K562 (cell line): ENCODE measurements around the gene ZNF487. TPM values are rescaled to one million over a fixed set of nuclear protein-coding genes. Genes with fewer than 3 reads are reported as not detected.

ENCODE experiments used
- ATF7 ChIP-seq: fragments of 450-650 bp; IDR thresholded peaks from 2 replicates; pipeline ENCODE4 v1.7.1; 2014; ENCODE audit warnings: mild to moderate bottlenecking, moderate library complexity
- HDAC6 ChIP-seq: IDR thresholded peaks from 2 replicates; pipeline ENCODE4 v1.6.1; 2012; ENCODE audit warnings: low read depth, mild to moderate bottlenecking, control low read depth, inconsistent platforms, low read length, moderate library complexity
- HDAC8 ChIP-seq: fragments of 450-650 bp; IDR thresholded peaks from 2 replicates; pipeline ENCODE4 v1.6.1; 2016; ENCODE audit warnings: mild to moderate bottlenecking, missing genetic modification characterization, moderate library complexity, missing compliant biosample characterization
- L3MBTL2 ChIP-seq: fragments of 450-650 bp; IDR thresholded peaks from 2 replicates; pipeline ENCODE4 v1.6.1; 2016; ENCODE audit warnings: mild to moderate bottlenecking, moderate library complexity
- MIER1 ChIP-seq: fragments of 450-650 bp; IDR thresholded peaks from 2 replicates; pipeline ENCODE4 v1.6.1; 2016; ENCODE audit warnings: antibody characterized with exemption, mild to moderate bottlenecking, low read depth
- NEUROD1 ChIP-seq: fragments of 150-350 bp; IDR thresholded peaks from 2 replicates; pipeline ENCODE4 v1.6.1; 2014; ENCODE audit warnings: borderline replicate concordance, low read length, low read depth; ENCODE audit not compliant: partially characterized antibody
- YBX1 ChIP-seq: fragments of 450-650 bp; IDR thresholded peaks from 2 replicates; pipeline ENCODE4 v1.7.1; 2016; ENCODE audit warnings: mild to moderate bottlenecking
- ZNF551 ChIP-seq: fragments of 250-450 bp; sonication (Bioruptor Pico); IDR thresholded peaks from 2 replicates; pipeline ENCODE4 v1.5.0; 2021; ENCODE audit warnings: mild to moderate bottlenecking, moderate library complexity
- polyA plus RNA-seq, 8 experiments: library from polyadenylated mRNA; depleted of rRNA in 4 of 8; stranded (reverse) in 5 of 8; unstranded in 3 of 8; fragments of >200 nt; fragmentation: Nextera tagmentation in 2 of 8; fragmentation: Illumina TruSeq in 1 of 8; extraction: Ambion mirVana in 2 of 8; extraction: Trizol in 1 of 8; gene quantifications; 2 replicates each; pipeline versions ENCODE4 v1.2.1 to v1.2.3, GENCODE V29; 2011 to 2014; ENCODE audit warnings: inconsistent platforms in 1 of 8, missing spikeins in 1 of 8
- total RNA-seq, 7 experiments: library from RNA; depleted of rRNA in 6 of 7; stranded (reverse); fragments of >200 nt in 6 of 7; fragmentation: Illumina TruSeq in 2 of 7; extraction: Trizol in 2 of 7; gene quantifications; 2 replicates each; pipeline versions ENCODE4 v1.2.1 to v1.2.3, GENCODE V29; 2011 to 2021; ENCODE audit warnings: low replicate concordance in 1 of 7
- TF ChIP-seq, protein P1 (sequence below): fragments of 250-450 bp; sonication (Bioruptor Pico); IDR thresholded peaks from 2 replicates; pipeline ENCODE4 v1.9.0; 2021; ENCODE audit warnings: mild to moderate bottlenecking, inconsistent platforms
- TF ChIP-seq, protein P2 (sequence below): sonication (generic); formaldehyde crosslinking; IDR thresholded peaks from 2 replicates; pipeline ENCODE4 v1.8.0; 2023; ENCODE audit warnings: mild to moderate bottlenecking, missing genetic modification reagents
- TF ChIP-seq, protein P3 (sequence below): sonication (generic); formaldehyde crosslinking; IDR thresholded peaks from 2 replicates; pipeline ENCODE4 v1.8.0; 2022; ENCODE audit warnings: mild to moderate bottlenecking, missing genetic modification reagents
- TF ChIP-seq, protein P4 (sequence below), 3 experiments: fragments of 200-800 bp in 1 of 3; sonication (Bioruptor generic) in 1 of 3; sonication (generic) in 1 of 3; formaldehyde crosslinking in 1 of 3; IDR thresholded peaks; 2 replicates each; pipeline versions ENCODE4 v1.6.1 to v1.8.0; 2016 to 2022; ENCODE audit warnings: mild to moderate bottlenecking in 2 of 3, missing compliant biosample characterization in 2 of 3, missing genetic modification characterization in 2 of 3, missing genetic modification reagents in 1 of 3
- TF ChIP-seq, protein P5 (sequence below): sonication (generic); formaldehyde crosslinking; IDR thresholded peaks from 2 replicates; pipeline ENCODE4 v1.8.1; 2023; ENCODE audit warnings: mild to moderate bottlenecking, missing genetic modification reagents
- TF ChIP-seq, protein P6 (sequence below): fragments of 250-450 bp; sonication (Bioruptor Pico); IDR thresholded peaks from 2 replicates; pipeline ENCODE4 v1.5.0; 2020; ENCODE audit warnings: mild to moderate bottlenecking

The ZNF487 gene
- total and polyA plus RNA-seq, 9 of the 15 experiments (the other 6 are each of a cell fraction or from before 2014, with no cell fraction given), result 1.9 to 6.5 (median 4.2) TPM

DNA sequence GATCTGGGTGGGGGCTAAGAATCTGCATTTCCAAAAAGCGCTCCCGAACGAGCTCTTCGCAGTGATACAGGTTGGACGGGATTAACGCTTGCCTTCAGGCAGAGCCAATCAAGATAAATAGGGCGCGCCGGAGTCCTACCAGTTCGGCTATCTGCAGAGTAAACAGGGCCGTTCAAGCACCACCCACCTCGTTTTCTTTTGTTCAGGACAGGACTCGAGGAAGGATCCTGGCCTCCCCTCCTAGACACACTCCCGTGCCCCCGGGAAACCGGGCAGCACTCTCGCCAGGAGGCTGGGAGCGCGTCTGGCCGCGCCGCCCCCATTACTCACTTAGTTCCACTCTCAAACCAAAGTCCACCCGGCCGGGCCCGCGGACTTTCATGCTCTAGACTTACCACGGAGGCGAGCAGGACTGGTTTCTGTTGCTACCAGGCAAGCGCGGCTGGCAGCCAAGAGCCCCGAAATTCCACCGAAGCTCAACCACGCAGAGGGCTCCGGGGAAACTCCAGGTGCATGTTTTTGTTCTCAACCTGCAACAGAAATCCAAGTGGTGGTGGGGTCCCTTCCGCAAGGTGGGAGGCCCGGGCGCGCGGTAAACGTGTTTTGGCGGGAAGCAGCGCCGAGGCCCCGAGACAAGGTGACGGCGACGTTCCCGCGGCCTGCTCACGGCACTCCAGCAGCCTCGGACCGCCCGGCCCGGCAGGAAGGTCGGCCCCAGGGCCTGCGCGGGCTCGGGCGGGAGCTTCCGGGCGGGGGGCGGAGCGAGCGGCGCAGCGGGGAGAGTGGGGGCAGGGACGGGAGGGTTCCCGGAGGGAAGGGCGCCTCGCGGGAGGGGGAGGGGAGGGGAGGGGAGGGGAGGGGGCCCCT is 40.6 kb upstream of the ZNF487 start (continued):
- TF ChIP-seq, protein P1, sequence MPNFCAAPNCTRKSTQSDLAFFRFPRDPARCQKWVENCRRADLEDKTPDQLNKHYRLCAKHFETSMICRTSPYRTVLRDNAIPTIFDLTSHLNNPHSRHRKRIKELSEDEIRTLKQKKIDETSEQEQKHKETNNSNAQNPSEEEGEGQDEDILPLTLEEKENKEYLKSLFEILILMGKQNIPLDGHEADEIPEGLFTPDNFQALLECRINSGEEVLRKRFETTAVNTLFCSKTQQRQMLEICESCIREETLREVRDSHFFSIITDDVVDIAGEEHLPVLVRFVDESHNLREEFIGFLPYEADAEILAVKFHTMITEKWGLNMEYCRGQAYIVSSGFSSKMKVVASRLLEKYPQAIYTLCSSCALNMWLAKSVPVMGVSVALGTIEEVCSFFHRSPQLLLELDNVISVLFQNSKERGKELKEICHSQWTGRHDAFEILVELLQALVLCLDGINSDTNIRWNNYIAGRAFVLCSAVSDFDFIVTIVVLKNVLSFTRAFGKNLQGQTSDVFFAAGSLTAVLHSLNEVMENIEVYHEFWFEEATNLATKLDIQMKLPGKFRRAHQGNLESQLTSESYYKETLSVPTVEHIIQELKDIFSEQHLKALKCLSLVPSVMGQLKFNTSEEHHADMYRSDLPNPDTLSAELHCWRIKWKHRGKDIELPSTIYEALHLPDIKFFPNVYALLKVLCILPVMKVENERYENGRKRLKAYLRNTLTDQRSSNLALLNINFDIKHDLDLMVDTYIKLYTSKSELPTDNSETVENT, result 0 out of 2 replicates have a peak, but pooled peaks have one; percentile 23
- TF ChIP-seq, protein P2, sequence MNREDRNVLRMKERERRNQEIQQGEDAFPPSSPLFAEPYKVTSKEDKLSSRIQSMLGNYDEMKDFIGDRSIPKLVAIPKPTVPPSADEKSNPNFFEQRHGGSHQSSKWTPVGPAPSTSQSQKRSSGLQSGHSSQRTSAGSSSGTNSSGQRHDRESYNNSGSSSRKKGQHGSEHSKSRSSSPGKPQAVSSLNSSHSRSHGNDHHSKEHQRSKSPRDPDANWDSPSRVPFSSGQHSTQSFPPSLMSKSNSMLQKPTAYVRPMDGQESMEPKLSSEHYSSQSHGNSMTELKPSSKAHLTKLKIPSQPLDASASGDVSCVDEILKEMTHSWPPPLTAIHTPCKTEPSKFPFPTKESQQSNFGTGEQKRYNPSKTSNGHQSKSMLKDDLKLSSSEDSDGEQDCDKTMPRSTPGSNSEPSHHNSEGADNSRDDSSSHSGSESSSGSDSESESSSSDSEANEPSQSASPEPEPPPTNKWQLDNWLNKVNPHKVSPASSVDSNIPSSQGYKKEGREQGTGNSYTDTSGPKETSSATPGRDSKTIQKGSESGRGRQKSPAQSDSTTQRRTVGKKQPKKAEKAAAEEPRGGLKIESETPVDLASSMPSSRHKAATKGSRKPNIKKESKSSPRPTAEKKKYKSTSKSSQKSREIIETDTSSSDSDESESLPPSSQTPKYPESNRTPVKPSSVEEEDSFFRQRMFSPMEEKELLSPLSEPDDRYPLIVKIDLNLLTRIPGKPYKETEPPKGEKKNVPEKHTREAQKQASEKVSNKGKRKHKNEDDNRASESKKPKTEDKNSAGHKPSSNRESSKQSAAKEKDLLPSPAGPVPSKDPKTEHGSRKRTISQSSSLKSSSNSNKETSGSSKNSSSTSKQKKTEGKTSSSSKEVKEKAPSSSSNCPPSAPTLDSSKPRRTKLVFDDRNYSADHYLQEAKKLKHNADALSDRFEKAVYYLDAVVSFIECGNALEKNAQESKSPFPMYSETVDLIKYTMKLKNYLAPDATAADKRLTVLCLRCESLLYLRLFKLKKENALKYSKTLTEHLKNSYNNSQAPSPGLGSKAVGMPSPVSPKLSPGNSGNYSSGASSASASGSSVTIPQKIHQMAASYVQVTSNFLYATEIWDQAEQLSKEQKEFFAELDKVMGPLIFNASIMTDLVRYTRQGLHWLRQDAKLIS (CRISPR knock-in tag), result peak; percentile 90
- TF ChIP-seq, protein P3, sequence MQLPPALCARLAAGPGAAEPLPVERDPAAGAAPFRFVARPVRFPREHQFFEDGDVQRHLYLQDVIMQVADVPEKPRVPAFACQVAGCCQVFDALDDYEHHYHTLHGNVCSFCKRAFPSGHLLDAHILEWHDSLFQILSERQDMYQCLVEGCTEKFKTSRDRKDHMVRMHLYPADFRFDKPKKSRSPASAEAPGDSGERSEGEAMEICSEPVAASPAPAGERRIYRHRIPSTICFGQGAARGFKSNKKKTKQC (CRISPR knock-in tag), result peak; percentile 83
- TF ChIP-seq NEUROD1, result peak; percentile 30
- no peak for TF ChIP-seq HDAC6
- TF ChIP-seq HDAC8 (tag), result peak; percentile 76; the same call in 1 of the 2 replicates
- TF ChIP-seq, protein P4, sequence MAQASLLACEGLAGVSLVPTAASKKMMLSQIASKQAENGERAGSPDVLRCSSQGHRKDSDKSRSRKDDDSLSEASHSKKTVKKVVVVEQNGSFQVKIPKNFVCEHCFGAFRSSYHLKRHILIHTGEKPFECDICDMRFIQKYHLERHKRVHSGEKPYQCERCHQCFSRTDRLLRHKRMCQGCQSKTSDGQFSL (CRISPR knock-in tag; IDR thresholded peaks at IDR 0.05), result no peak
- TF ChIP-seq, protein P4 (tag; IDR thresholded peaks at IDR 0.05), result no peak
- peak; percentile 24; the same call in 1 of the 2 replicates for TF ChIP-seq ATF7
- TF ChIP-seq ZNF551 (CRISPR knock-in tag), result no peak
- TF ChIP-seq MIER1, result 0 out of 2 replicates have a peak, but pooled peaks have one; percentile 56
- peak; percentile 62 for TF ChIP-seq L3MBTL2
- TF ChIP-seq YBX1, result no peak
- TF ChIP-seq, protein P5, sequence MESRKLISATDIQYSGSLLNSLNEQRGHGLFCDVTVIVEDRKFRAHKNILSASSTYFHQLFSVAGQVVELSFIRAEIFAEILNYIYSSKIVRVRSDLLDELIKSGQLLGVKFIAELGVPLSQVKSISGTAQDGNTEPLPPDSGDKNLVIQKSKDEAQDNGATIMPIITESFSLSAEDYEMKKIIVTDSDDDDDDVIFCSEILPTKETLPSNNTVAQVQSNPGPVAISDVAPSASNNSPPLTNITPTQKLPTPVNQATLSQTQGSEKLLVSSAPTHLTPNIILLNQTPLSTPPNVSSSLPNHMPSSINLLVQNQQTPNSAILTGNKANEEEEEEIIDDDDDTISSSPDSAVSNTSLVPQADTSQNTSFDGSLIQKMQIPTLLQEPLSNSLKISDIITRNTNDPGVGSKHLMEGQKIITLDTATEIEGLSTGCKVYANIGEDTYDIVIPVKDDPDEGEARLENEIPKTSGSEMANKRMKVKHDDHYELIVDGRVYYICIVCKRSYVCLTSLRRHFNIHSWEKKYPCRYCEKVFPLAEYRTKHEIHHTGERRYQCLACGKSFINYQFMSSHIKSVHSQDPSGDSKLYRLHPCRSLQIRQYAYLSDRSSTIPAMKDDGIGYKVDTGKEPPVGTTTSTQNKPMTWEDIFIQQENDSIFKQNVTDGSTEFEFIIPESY, result no peak
- TF ChIP-seq, protein P6, sequence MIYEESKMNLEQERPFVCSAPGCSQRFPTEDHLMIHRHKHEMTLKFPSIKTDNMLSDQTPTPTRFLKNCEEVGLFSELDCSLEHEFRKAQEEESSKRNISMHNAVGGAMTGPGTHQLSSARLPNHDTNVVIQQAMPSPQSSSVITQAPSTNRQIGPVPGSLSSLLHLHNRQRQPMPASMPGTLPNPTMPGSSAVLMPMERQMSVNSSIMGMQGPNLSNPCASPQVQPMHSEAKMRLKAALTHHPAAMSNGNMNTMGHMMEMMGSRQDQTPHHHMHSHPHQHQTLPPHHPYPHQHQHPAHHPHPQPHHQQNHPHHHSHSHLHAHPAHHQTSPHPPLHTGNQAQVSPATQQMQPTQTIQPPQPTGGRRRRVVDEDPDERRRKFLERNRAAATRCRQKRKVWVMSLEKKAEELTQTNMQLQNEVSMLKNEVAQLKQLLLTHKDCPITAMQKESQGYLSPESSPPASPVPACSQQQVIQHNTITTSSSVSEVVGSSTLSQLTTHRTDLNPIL, result no peak
